GM23338 (cell line): ENCODE results near the gene MAGI3. TPM values are rescaled to one million over a fixed set of nuclear protein-coding genes. Genes with fewer than 3 reads are reported as not detected.
A peak's percentile ranks its signal among the peaks of the same experiment; 100 is the strongest.

Experiments
- ATAC-seq: fragments of 200-7000 bp; cut with Tn5 transposase; 3 replicates; pipeline ENCODE4 v1.9.1; 2020
- DNase-seq: peaks from one replicate; pipeline ENCODE4 v3.0.0-alpha.2; 2015; ENCODE audit warnings: low spot score
- H2AFZ ChIP-seq: fragments of 200-600 bp; sonication (generic); 2 replicates; pipeline ENCODE4 v1.8.0; 2016; ENCODE audit warnings: antibody characterized with exemption, mild to moderate bottlenecking, moderate library complexity
- H3F3A ChIP-seq: fragments of 200-600 bp; sonication (generic); replicated peaks from 2 replicates; pipeline ENCODE4 v1.8.0; 2017; ENCODE audit warnings: antibody characterized with exemption, mixed run types, low read depth
- H3K27ac ChIP-seq: fragments of 200-600 bp; sonication (generic); 2 replicates; pipeline ENCODE4 v1.6.1; 2016; ENCODE audit warnings: low read depth
- H3K27me3 ChIP-seq: fragments of 200-600 bp; sonication (generic); 2 replicates; pipeline ENCODE4 v1.8.0; 2016; ENCODE audit warnings: mild to moderate bottlenecking, mixed run types, moderate library complexity; ENCODE audit not compliant: insufficient read depth
- H3K36me3 ChIP-seq: fragments of 200-600 bp; sonication (generic); 2 replicates; pipeline ENCODE4 v1.8.0; 2016; ENCODE audit warnings: mild to moderate bottlenecking; ENCODE audit not compliant: insufficient read depth
- H3K4me1 ChIP-seq: fragments of 200-600 bp; sonication (generic); 2 replicates; pipeline ENCODE4 v1.8.0; 2016; ENCODE audit warnings: mild to moderate bottlenecking, moderate library complexity; ENCODE audit not compliant: insufficient read depth
- H3K4me2 ChIP-seq: fragments of 200-600 bp; sonication (generic); 2 replicates; pipeline ENCODE4 v1.7.1; 2017; ENCODE audit warnings: mixed run types
- H3K4me3 ChIP-seq: fragments of 200-600 bp; sonication (generic); 2 replicates; pipeline ENCODE4 v1.6.1; 2016; ENCODE audit warnings: mixed run types
- H3K79me2 ChIP-seq: fragments of 200-600 bp; sonication (generic); replicated peaks from 2 replicates; pipeline ENCODE4 v1.8.0; 2017; ENCODE audit warnings: mild to moderate bottlenecking; ENCODE audit not compliant: insufficient read depth
- H3K9me2 ChIP-seq: fragments of 200-600 bp; sonication (generic); 2 replicates; pipeline ENCODE4 v1.8.0; 2017; ENCODE audit not compliant: insufficient read depth
- H4K20me1 ChIP-seq: fragments of 200-600 bp; sonication (generic); replicated peaks from 2 replicates; pipeline ENCODE4 v1.8.0; 2017; ENCODE audit warnings: mild to moderate bottlenecking; ENCODE audit not compliant: insufficient read depth
- H3K27ac Mint-ChIP-seq: 2 replicates; pipeline ENCODE4 v1.8.0; 2020; ENCODE audit warnings: inconsistent platforms, mild to moderate bottlenecking, moderate library complexity, mixed read lengths
- H3K27me3 Mint-ChIP-seq: 3 replicates; pipeline ENCODE4 v1.8.0; 2022; ENCODE audit warnings: low read depth, mild to moderate bottlenecking, moderate library complexity, mixed read lengths, inconsistent platforms; ENCODE audit not compliant: insufficient read depth, poor library complexity
- H3K36me3 Mint-ChIP-seq: 3 replicates; pipeline ENCODE4 v1.8.0; 2021; ENCODE audit warnings: low read depth, mild to moderate bottlenecking, inconsistent platforms, moderate library complexity, mixed read lengths
- H3K4me1 Mint-ChIP-seq: 3 replicates; pipeline ENCODE4 v1.8.0; 2020; ENCODE audit warnings: mild to moderate bottlenecking, inconsistent platforms, mixed read lengths
- H3K4me3 Mint-ChIP-seq: 3 replicates; pipeline ENCODE4 v1.8.0; 2021; ENCODE audit warnings: moderate library complexity, mild to moderate bottlenecking, inconsistent platforms, mixed read lengths
- H3K9me3 Mint-ChIP-seq: 3 replicates; pipeline ENCODE4 v1.8.0; 2020; ENCODE audit warnings: moderate library complexity, mild to moderate bottlenecking, inconsistent platforms, mixed read lengths
- CREB1 ChIP-seq: fragments of 250-450 bp; sonication (Bioruptor Pico); IDR thresholded peaks from 2 replicates; pipeline ENCODE4 v1.5.0; 2020; ENCODE audit warnings: low read depth, mild to moderate bottlenecking, moderate library complexity
- EZH2 ChIP-seq: fragments of 200-600 bp; sonication (generic); IDR thresholded peaks from one replicate; pipeline ENCODE4 v1.8.0; 2017; ENCODE audit warnings: antibody characterized with exemption, mild to moderate bottlenecking, low read depth; ENCODE audit not compliant: unreplicated experiment
- EZH2phosphoT487 ChIP-seq: fragments of 200-600 bp; sonication (generic); IDR thresholded peaks from one replicate; pipeline ENCODE4 v1.8.1; 2018; ENCODE audit warnings: antibody characterized with exemption; ENCODE audit not compliant: unreplicated experiment
- JUNB ChIP-seq: IDR thresholded peaks from one replicate; pipeline ENCODE4 v1.6.1; 2016; ENCODE audit warnings: antibody characterized with exemption; ENCODE audit not compliant: unreplicated experiment
- NANOG ChIP-seq: IDR thresholded peaks from 2 replicates; pipeline ENCODE4 v1.6.1; 2016; ENCODE audit warnings: antibody characterized with exemption, borderline replicate concordance
- POLR2AphosphoS5 ChIP-seq: IDR thresholded peaks from 2 replicates; pipeline ENCODE4 v1.6.1; 2016; ENCODE audit warnings: antibody characterized with exemption, low read depth
- STAT1 ChIP-seq: IDR thresholded peaks from one replicate; pipeline ENCODE4 v1.6.1; 2016; ENCODE audit warnings: antibody characterized with exemption; ENCODE audit not compliant: unreplicated experiment
- ZNF114 ChIP-seq: fragments of 250-450 bp; sonication (Bioruptor Pico); IDR thresholded peaks from 2 replicates; pipeline ENCODE4 v1.5.0; 2020; ENCODE audit warnings: mild to moderate bottlenecking, moderate library complexity
- ZNF331 ChIP-seq: fragments of 250-450 bp; sonication (Bioruptor Pico); IDR thresholded peaks from 2 replicates; pipeline ENCODE4 v1.5.0; 2020; ENCODE audit warnings: low read depth, mild to moderate bottlenecking, moderate library complexity
- polyA plus RNA-seq: library from polyadenylated mRNA; unstranded; fragments of >200 nt; fragmentation: Nextera tagmentation; extraction: Ambion mirVana; gene quantifications from 2 replicates; pipeline ENCODE4 v1.2.1, GENCODE V29; 2016
- total RNA-seq: library from RNA; depleted of rRNA; stranded (reverse); fragments of >200 nt; shearing (Covaris generic); gene quantifications from 2 replicates; pipeline ENCODE4 v1.2.3, GENCODE V29; 2014
- TF ChIP-seq, protein P1 (sequence below): IDR thresholded peaks from one replicate; pipeline ENCODE4 v1.6.1; 2018; ENCODE audit warnings: antibody characterized with exemption; ENCODE audit not compliant: unreplicated experiment
- TF ChIP-seq, protein P2 (sequence below), 2 experiments: fragments of 200-600 bp in 1 of 2; sonication (generic) in 1 of 2; conservative IDR thresholded peaks; 2 replicates each; pipeline versions ENCODE4 v1.5.1 to v1.6.1; 2016 to 2017; ENCODE audit warnings: antibody characterized with exemption in 2 of 2, low read depth in 2 of 2, mild to moderate bottlenecking in 2 of 2, moderate library complexity in 1 of 2
- TF ChIP-seq, protein P3 (sequence below): fragments of 250-450 bp; sonication (Bioruptor Pico); IDR thresholded peaks from 2 replicates; pipeline ENCODE4 v1.5.0; 2020; ENCODE audit warnings: mild to moderate bottlenecking, moderate library complexity
- TF ChIP-seq, protein P4 (sequence below): IDR thresholded peaks from 2 replicates; pipeline ENCODE4 v1.6.1; 2016; ENCODE audit warnings: antibody characterized with exemption

Gene MAGI3
- total and polyA plus RNA-seq, 2 experiments from 2014 or later = 3.9 to 10.0 TPM

DNA sequence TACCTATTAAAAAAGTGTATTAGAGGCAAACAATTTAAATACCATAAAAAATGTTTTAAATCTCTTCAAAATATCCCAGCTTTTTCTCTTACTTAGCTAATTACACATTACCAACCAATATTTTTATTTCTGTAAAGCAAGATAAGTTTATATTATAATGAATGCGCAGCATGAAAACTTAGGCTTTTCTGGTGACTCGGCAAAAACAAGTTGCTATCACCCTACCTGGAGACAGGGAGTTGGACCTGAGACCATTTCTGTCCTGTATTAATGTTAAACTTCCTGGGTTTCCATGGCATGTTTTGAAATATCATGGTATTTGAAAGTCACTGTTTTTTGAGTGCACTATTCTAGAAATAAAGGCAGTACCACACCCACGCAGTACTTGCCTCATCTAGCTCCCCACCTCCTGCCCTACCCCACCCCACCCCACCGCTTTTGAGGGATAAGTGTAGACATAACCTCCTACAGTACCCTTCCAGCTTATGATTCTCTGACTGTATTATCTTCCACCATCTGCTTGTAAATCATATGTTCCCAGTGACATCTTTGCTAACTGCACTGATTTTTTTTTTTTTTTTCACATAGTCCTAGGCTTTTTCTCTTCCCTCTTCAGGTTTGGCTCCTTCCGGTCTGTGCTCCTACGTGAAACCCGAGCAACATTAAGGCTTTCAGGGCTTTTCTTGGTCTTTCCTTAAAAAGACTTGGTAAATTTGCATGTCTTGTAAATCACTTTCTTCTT lies 291.5 kb downstream of the MAGI3 start:
- Mint-ChIP-seq H3K36me3 (no peaks in the 10 kb centered on the region; the same call in 2 of the 3 replicates), H3K4me1 (peaks cover 13% of the 10 kb centered on the region; the same call in 2 of the 3 replicates), H3K27ac (peak overlapping the region; percentile 59; the same call in 1 of the 2 replicates), H3K9me3 (no peaks in the 10 kb centered on the region), H3K4me3 (no peak overlapping the region), H3K27me3 (no peaks in the 10 kb centered on the region)
- Histone ChIP-seq H3F3A (no peaks in the 10 kb centered on the region), H3K79me2 (no peaks in the 10 kb centered on the region), H4K20me1 (no peaks in the 10 kb centered on the region), H2AFZ (no peak overlapping the region), H3K9me2 (no peaks in the 10 kb centered on the region), H3K27ac (no peak overlapping the region), H3K4me3 (no peak overlapping the region), H3K4me2 (no peak overlapping the region), H3K27me3 (no peaks in the 10 kb centered on the region), H3K36me3 (no peaks in the 10 kb centered on the region), H3K4me1 (peaks cover 2% of the 10 kb centered on the region; the same call in 1 of the 2 replicates)
- no peak for DNase-seq
- TF ChIP-seq STAT1 (no peak), CREB1 (CRISPR knock-in tag) (no peak), EZH2phosphoT487 (no peak), JUNB (no peak), POLR2AphosphoS5 (no peak), EZH2 (no peak), ZNF331 (CRISPR knock-in tag) (no peak), NANOG (no peak), ZNF114 (CRISPR knock-in tag) (no peak)
- TF ChIP-seq, protein P1, sequence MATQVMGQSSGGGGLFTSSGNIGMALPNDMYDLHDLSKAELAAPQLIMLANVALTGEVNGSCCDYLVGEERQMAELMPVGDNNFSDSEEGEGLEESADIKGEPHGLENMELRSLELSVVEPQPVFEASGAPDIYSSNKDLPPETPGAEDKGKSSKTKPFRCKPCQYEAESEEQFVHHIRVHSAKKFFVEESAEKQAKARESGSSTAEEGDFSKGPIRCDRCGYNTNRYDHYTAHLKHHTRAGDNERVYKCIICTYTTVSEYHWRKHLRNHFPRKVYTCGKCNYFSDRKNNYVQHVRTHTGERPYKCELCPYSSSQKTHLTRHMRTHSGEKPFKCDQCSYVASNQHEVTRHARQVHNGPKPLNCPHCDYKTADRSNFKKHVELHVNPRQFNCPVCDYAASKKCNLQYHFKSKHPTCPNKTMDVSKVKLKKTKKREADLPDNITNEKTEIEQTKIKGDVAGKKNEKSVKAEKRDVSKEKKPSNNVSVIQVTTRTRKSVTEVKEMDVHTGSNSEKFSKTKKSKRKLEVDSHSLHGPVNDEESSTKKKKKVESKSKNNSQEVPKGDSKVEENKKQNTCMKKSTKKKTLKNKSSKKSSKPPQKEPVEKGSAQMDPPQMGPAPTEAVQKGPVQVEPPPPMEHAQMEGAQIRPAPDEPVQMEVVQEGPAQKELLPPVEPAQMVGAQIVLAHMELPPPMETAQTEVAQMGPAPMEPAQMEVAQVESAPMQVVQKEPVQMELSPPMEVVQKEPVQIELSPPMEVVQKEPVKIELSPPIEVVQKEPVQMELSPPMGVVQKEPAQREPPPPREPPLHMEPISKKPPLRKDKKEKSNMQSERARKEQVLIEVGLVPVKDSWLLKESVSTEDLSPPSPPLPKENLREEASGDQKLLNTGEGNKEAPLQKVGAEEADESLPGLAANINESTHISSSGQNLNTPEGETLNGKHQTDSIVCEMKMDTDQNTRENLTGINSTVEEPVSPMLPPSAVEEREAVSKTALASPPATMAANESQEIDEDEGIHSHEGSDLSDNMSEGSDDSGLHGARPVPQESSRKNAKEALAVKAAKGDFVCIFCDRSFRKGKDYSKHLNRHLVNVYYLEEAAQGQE = no peak
- TF ChIP-seq, protein P2, sequence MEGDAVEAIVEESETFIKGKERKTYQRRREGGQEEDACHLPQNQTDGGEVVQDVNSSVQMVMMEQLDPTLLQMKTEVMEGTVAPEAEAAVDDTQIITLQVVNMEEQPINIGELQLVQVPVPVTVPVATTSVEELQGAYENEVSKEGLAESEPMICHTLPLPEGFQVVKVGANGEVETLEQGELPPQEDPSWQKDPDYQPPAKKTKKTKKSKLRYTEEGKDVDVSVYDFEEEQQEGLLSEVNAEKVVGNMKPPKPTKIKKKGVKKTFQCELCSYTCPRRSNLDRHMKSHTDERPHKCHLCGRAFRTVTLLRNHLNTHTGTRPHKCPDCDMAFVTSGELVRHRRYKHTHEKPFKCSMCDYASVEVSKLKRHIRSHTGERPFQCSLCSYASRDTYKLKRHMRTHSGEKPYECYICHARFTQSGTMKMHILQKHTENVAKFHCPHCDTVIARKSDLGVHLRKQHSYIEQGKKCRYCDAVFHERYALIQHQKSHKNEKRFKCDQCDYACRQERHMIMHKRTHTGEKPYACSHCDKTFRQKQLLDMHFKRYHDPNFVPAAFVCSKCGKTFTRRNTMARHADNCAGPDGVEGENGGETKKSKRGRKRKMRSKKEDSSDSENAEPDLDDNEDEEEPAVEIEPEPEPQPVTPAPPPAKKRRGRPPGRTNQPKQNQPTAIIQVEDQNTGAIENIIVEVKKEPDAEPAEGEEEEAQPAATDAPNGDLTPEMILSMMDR (conservative IDR thresholded peaks at IDR 0.05; ENCODE audit: low read depth in 2 of 2) = no peak
- TF ChIP-seq, protein P3, sequence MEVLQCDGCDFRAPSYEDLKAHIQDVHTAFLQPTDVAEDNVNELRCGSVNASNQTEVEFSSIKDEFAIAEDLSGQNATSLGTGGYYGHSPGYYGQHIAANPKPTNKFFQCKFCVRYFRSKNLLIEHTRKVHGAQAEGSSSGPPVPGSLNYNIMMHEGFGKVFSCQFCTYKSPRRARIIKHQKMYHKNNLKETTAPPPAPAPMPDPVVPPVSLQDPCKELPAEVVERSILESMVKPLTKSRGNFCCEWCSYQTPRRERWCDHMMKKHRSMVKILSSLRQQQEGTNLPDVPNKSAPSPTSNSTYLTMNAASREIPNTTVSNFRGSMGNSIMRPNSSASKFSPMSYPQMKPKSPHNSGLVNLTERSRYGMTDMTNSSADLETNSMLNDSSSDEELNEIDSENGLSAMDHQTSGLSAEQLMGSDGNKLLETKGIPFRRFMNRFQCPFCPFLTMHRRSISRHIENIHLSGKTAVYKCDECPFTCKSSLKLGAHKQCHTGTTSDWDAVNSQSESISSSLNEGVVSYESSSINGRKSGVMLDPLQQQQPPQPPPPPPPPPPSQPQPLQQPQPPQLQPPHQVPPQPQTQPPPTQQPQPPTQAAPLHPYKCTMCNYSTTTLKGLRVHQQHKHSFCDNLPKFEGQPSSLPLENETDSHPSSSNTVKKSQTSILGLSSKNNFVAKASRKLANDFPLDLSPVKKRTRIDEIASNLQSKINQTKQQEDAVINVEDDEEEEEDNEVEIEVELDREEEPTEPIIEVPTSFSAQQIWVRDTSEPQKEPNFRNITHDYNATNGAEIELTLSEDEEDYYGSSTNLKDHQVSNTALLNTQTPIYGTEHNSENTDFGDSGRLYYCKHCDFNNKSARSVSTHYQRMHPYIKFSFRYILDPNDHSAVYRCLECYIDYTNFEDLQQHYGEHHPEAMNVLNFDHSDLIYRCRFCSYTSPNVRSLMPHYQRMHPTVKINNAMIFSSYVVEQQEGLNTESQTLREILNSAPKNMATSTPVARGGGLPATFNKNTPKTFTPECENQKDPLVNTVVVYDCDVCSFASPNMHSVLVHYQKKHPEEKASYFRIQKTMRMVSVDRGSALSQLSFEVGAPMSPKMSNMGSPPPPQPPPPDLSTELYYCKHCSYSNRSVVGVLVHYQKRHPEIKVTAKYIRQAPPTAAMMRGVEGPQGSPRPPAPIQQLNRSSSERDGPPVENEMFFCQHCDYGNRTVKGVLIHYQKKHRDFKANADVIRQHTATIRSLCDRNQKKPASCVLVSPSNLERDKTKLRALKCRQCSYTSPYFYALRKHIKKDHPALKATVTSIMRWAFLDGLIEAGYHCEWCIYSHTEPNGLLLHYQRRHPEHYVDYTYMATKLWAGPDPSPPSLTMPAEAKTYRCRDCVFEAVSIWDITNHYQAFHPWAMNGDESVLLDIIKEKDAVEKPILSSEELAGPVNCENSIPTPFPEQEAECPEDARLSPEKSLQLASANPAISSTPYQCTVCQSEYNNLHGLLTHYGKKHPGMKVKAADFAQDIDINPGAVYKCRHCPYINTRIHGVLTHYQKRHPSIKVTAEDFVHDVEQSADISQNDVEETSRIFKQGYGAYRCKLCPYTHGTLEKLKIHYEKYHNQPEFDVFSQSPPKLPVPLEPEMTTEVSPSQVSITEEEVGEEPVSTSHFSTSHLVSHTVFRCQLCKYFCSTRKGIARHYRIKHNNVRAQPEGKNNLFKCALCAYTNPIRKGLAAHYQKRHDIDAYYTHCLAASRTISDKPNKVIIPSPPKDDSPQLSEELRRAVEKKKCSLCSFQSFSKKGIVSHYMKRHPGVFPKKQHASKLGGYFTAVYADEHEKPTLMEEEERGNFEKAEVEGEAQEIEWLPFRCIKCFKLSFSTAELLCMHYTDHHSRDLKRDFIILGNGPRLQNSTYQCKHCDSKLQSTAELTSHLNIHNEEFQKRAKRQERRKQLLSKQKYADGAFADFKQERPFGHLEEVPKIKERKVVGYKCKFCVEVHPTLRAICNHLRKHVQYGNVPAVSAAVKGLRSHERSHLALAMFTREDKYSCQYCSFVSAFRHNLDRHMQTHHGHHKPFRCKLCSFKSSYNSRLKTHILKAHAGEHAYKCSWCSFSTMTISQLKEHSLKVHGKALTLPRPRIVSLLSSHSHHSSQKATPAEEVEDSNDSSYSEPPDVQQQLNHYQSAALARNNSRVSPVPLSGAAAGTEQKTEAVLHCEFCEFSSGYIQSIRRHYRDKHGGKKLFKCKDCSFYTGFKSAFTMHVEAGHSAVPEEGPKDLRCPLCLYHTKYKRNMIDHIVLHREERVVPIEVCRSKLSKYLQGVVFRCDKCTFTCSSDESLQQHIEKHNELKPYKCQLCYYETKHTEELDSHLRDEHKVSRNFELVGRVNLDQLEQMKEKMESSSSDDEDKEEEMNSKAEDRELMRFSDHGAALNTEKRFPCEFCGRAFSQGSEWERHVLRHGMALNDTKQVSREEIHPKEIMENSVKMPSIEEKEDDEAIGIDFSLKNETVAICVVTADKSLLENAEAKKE = no peak
- TF ChIP-seq, protein P4, sequence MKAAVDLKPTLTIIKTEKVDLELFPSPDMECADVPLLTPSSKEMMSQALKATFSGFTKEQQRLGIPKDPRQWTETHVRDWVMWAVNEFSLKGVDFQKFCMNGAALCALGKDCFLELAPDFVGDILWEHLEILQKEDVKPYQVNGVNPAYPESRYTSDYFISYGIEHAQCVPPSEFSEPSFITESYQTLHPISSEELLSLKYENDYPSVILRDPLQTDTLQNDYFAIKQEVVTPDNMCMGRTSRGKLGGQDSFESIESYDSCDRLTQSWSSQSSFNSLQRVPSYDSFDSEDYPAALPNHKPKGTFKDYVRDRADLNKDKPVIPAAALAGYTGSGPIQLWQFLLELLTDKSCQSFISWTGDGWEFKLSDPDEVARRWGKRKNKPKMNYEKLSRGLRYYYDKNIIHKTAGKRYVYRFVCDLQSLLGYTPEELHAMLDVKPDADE = no peak
- no peak; the same call in 1 of the 3 replicates for ATAC-seq
